Smooth muscle cell (in vitro differentiated cells): ENCODE results near the gene SYT17. TPM values are rescaled to one million over a fixed set of nuclear protein-coding genes. Genes with fewer than 3 reads are reported as not detected.
A peak's percentile ranks its signal among the peaks of the same experiment; 100 is the strongest.

ENCODE experiments used
- DNase-seq: peaks from one replicate; lab custom pipeline; 2025; ENCODE audit not compliant: unreplicated experiment; lab: John Stamatoyannopoulos, UW
- H2AFZ ChIP-seq: fragments of 200-600 bp; sonication (generic); 2 replicates; pipeline ENCODE4 v1.6.0; 2016; ENCODE audit warnings: antibody characterized with exemption, low read depth, mild to moderate bottlenecking
- H3F3A ChIP-seq: fragments of 200-600 bp; sonication (generic); 2 replicates; pipeline ENCODE4 v1.6.0; 2017; ENCODE audit warnings: antibody characterized with exemption, low read depth
- H3K27ac ChIP-seq: fragments of 200-600 bp; sonication (generic); 2 replicates; pipeline ENCODE4 v1.5.1; 2016; ENCODE audit warnings: low read depth, mild to moderate bottlenecking
- H3K27me3 ChIP-seq: fragments of 200-600 bp; sonication (generic); 2 replicates; pipeline ENCODE4 v1.6.1; 2016; ENCODE audit warnings: low read depth, mild to moderate bottlenecking
- H3K36me3 ChIP-seq: fragments of 200-600 bp; sonication (generic); 2 replicates; pipeline ENCODE4 v1.5.1; 2016; ENCODE audit warnings: low read depth
- H3K4me1 ChIP-seq: fragments of 200-600 bp; sonication (generic); 2 replicates; pipeline ENCODE4 v1.5.1; 2016; ENCODE audit warnings: low read depth
- H3K4me2 ChIP-seq: fragments of 200-600 bp; sonication (generic); 2 replicates; pipeline ENCODE4 v1.6.0; 2016; ENCODE audit warnings: mild to moderate bottlenecking
- H3K4me3 ChIP-seq: fragments of 200-600 bp; sonication (generic); 2 replicates; pipeline ENCODE4 v1.5.1; 2016; ENCODE audit warnings: mild to moderate bottlenecking
- H3K79me2 ChIP-seq: fragments of 200-600 bp; sonication (generic); 2 replicates; pipeline ENCODE4 v1.6.0; 2016; ENCODE audit warnings: low read depth, mild to moderate bottlenecking
- H3K9ac ChIP-seq: fragments of 200-600 bp; sonication (generic); 2 replicates; pipeline ENCODE4 v1.6.0; 2016; ENCODE audit warnings: low read depth
- H3K9me3 ChIP-seq: fragments of 200-600 bp; sonication (generic); replicated peaks from 2 replicates; pipeline ENCODE4 v1.5.1; 2016; ENCODE audit warnings: low read depth
- H4K20me1 ChIP-seq: fragments of 200-600 bp; sonication (generic); 2 replicates; pipeline ENCODE4 v1.6.0; 2016; ENCODE audit warnings: low read depth
- WGBS: methylation state at CpG from one replicate; pipeline ENCODE4 v1.1.7; 2016; ENCODE audit warnings: low lambda C conversion rate; 5-methylcytosine and 5-hydroxymethylcytosine counted together
- polyA plus RNA-seq: library from polyadenylated mRNA; unstranded; fragments of >200 nt; fragmentation: Nextera tagmentation; extraction: Ambion mirVana; gene quantifications from 2 replicates; pipeline ENCODE4 v1.2.1, GENCODE V29; 2016
- total RNA-seq: library from RNA; depleted of rRNA; stranded (reverse); fragments of >200 nt; gene quantifications from 2 replicates; pipeline ENCODE4 v1.2.3, GENCODE V29; 2014
- TF ChIP-seq, protein P1 (sequence below): fragments of 200-600 bp; sonication (generic); IDR thresholded peaks from 2 replicates; pipeline ENCODE4 v1.5.1; 2017; ENCODE audit warnings: borderline replicate concordance, mild to moderate bottlenecking, antibody characterized with exemption; ENCODE audit not compliant: insufficient read depth, poor library complexity, severe bottlenecking

Gene SYT17
- total and polyA plus RNA-seq, 2 experiments from 2014 or later, result 2.0 to 3.9 TPM

DNA sequence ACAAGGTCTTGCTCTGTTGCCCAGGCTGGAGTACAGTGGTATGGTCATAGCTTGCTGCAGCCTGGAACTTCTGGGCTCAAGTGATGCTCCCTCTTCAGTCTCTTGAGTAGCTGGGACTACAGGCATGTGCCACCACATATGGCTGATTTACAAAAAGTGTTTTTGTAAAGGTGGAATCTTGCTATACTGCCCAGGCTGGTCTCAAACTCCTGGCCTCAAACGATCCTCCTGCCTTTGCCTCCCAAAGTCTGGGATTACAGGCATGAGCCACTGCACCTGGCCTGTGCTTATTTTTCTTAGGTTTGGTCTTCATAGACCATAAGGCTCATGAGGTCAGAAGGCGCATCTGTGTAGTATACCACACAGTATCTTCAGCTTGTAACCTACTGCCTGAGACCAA is 122.8 kb downstream of the SYT17 start:
- Histone ChIP-seq H2AFZ (no peak overlapping the region), H3K4me2 (no peak overlapping the region), H3K36me3 (no peaks in the 10 kb centered on the region), H3K9me3 (no peaks in the 10 kb centered on the region), H3K9ac (no peak overlapping the region), H4K20me1 (no peaks in the 10 kb centered on the region), H3F3A (no peaks in the 10 kb centered on the region), H3K4me3 (no peak overlapping the region), H3K27me3 (no peaks in the 10 kb centered on the region), H3K27ac (no peak overlapping the region), H3K79me2 (no peaks in the 10 kb centered on the region), H3K4me1 (peaks cover 56% of the 10 kb centered on the region)
- no peak for DNase-seq
- 88% methylated on average over 2 of the region's 2 CpGs for WGBS
- TF ChIP-seq, protein P1, sequence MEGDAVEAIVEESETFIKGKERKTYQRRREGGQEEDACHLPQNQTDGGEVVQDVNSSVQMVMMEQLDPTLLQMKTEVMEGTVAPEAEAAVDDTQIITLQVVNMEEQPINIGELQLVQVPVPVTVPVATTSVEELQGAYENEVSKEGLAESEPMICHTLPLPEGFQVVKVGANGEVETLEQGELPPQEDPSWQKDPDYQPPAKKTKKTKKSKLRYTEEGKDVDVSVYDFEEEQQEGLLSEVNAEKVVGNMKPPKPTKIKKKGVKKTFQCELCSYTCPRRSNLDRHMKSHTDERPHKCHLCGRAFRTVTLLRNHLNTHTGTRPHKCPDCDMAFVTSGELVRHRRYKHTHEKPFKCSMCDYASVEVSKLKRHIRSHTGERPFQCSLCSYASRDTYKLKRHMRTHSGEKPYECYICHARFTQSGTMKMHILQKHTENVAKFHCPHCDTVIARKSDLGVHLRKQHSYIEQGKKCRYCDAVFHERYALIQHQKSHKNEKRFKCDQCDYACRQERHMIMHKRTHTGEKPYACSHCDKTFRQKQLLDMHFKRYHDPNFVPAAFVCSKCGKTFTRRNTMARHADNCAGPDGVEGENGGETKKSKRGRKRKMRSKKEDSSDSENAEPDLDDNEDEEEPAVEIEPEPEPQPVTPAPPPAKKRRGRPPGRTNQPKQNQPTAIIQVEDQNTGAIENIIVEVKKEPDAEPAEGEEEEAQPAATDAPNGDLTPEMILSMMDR, result no peak

DNA sequence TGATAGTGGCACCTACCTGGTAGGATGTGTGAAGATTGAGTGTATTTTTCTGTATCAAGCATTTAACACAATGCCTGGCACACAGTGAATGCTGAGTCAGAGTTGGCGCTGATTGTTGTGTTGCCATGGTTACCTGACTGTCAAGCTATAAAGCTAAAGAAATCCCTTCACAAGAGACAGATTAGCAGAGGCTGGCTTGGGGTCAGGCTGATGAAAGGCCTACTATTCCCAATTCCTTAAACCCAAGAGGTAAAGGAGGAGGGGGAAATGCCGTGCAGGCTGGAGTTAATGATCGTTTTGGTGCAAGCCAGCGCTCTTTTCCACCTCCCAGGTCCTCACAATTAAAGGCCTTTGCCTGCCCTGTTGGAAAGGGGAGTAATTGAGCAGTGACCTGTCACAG is 123.4 kb downstream of the SYT17 start:
- 47% methylated on average over 4 of the region's 4 CpGs for WGBS
- no peaks in the 10 kb centered on the region for H3K79me2 ChIP-seq
- H3K4me3 ChIP-seq, result no peak overlapping the region
- H4K20me1 ChIP-seq, result no peaks in the 10 kb centered on the region
- H3F3A ChIP-seq, result no peaks in the 10 kb centered on the region
- H3K4me1 ChIP-seq, result peaks cover 56% of the 10 kb centered on the region
- no peak overlapping the region for H3K9ac ChIP-seq
- H3K27ac ChIP-seq, result no peak overlapping the region
- H3K4me2 ChIP-seq, result no peak overlapping the region
- no peak for DNase-seq
- no peaks in the 10 kb centered on the region for H3K9me3 ChIP-seq
- no peaks in the 10 kb centered on the region for H3K36me3 ChIP-seq
- H2AFZ ChIP-seq, result no peak overlapping the region
- TF ChIP-seq, protein P1, result no peak
- peaks cover under 1% of the 10 kb centered on the region for H3K27me3 ChIP-seq

DNA sequence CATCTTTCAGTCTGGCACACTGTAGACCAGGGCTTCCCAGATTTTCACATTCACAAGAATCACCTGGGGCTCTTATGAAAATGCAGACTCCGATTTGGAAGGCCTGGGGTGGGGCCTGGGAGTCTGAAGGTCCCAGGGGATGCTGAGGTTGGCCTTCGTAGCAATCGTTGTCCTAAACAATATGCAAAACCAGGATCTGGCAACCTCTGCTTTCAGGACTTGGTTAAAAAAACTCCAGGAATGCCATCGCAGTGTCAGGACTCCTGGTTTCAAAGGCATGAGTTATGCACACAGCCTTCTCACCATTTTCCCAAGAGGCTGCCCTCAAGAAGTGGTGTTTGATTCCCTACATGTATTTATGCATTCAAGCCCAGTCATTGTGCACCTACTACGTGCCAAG is 124.1 kb downstream of the SYT17 start:
- WGBS, result 87% methylated on average over 5 of the region's 5 CpGs
- Histone ChIP-seq H3K27ac (no peak overlapping the region), H3K9ac (no peak overlapping the region), H3K79me2 (no peaks in the 10 kb centered on the region), H3K4me3 (no peak overlapping the region), H2AFZ (no peak overlapping the region), H3K4me1 (peaks cover 56% of the 10 kb centered on the region), H3K9me3 (no peaks in the 10 kb centered on the region), H3K27me3 (peaks cover 4% of the 10 kb centered on the region), H3K36me3 (no peaks in the 10 kb centered on the region), H3K4me2 (no peak overlapping the region), H3F3A (no peaks in the 10 kb centered on the region), H4K20me1 (no peaks in the 10 kb centered on the region)
- TF ChIP-seq, protein P1, result no peak
- DNase-seq, result no peak

DNA sequence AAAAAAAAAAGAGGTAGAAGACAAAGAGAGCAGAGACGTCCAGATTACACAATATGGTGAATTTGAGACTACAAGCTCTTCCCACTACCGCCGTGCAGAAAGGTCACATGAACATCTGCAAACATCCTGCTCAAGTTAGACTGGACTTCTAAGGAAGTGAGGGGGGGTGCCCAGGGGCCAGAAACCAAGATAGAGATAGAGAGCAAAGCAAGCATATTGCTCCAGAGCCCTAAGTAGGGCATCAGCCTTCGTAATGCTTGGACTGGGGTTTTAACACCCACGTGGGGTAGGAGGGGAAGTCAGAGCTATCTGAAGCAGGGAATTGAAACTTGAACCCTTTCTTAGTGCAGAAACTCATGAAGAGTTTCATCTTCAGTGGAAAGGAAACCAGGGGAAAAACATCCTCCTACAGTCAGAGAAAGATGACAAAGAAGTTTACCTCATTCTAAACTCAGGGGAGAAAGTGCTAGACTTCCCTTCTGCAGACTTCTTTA is 126.2 kb downstream of the SYT17 start:
- Histone ChIP-seq H3K27me3 (peaks cover 4% of the 10 kb centered on the region), H3K4me1 (peaks cover 44% of the 10 kb centered on the region), H2AFZ (peak overlapping the region; percentile 41), H3K27ac (no peak overlapping the region), H3K4me2 (peak overlapping the region; percentile 33), H3F3A (no peaks in the 10 kb centered on the region), H3K9me3 (no peaks in the 10 kb centered on the region), H4K20me1 (no peaks in the 10 kb centered on the region), H3K9ac (no peak overlapping the region), H3K79me2 (no peaks in the 10 kb centered on the region), H3K4me3 (no peak overlapping the region), H3K36me3 (no peaks in the 10 kb centered on the region)
- TF ChIP-seq, protein P1, result no peak
- WGBS, result 31% methylated on average over 5 of the region's 5 CpGs
- DNase-seq, result no peak
